GM21423 (cell line): ENCODE data around the gene CTNS.
"Not testable (repeated sequence)": the region's sequence is repeated elsewhere in the genome, so short reads cannot be mapped to it uniquely, and the experiment has no call there.

Source experiments
- ATAC-seq: cut with Tn5 transposase; IDR thresholded peaks from one replicate; pipeline ENCODE4 v1.9.1; 2021; ENCODE audit warnings: mild to moderate bottlenecking, moderate library complexity; ENCODE audit not compliant: unreplicated experiment

The CTNS gene

GRCh38 chr17:3681565-3681964 is 45.0 kb downstream of the CTNS start:
- no peak for ATAC-seq

- no peak for ATAC-seq
Measured at GRCh38 chr17:3682033-3682432, 45.5 kb downstream of the CTNS start.

- peak; percentile 42 for ATAC-seq
Measured at GRCh38 chr17:3683054-3683511, 46.5 kb downstream of the CTNS start.

GRCh38 chr17:3685174-3685573 is 48.6 kb downstream of the CTNS start:
- ATAC-seq, result no peak

- ATAC-seq, result no peak
Measured at GRCh38 chr17:3688027-3688553, 51.5 kb downstream of the CTNS start.

GRCh38 chr17:3688852-3689261 is 52.3 kb downstream of the CTNS start:
- ATAC-seq, result no peak

- no peak for ATAC-seq
Measured at GRCh38 chr17:3689262-3690093, 52.9 kb downstream of the CTNS start.

- no peak for ATAC-seq
Measured at GRCh38 chr17:3690094-3690715, 53.6 kb downstream of the CTNS start.

GRCh38 chr17:3691617-3692067 is 55.1 kb downstream of the CTNS start:
- ATAC-seq, result no peak

- no peak for ATAC-seq
Measured at GRCh38 chr17:3692346-3692745, 55.8 kb downstream of the CTNS start.

GRCh38 chr17:3693141-3693540 is 56.6 kb downstream of the CTNS start:
- ATAC-seq, result no peak

- ATAC-seq, result peak; percentile 56
Measured at GRCh38 chr17:3693829-3694231, 57.3 kb downstream of the CTNS start.

GRCh38 chr17:3695129-3695722 is 58.7 kb downstream of the CTNS start:
- no peak for ATAC-seq

- no peak for ATAC-seq
Measured at GRCh38 chr17:3695723-3696411, 59.3 kb downstream of the CTNS start, which contains the start of gene P2RX5. P2RX5 (minus strand) TSS chr17:3696155; CDS start chr17:3696005, 150 bp downstream.

- ATAC-seq, result no peak
Measured at GRCh38 chr17:3697103-3697476, 60.5 kb downstream of the CTNS start.

GRCh38 chr17:3698139-3698538 is 61.6 kb downstream of the CTNS start:
- ATAC-seq, result no peak

GRCh38 chr17:3699951-3700350 is 63.4 kb downstream of the CTNS start:
- ATAC-seq, result no peak

GRCh38 chr17:3702041-3702539 is 65.5 kb downstream of the CTNS start:
- not testable (repeated sequence) for ATAC-seq

- ATAC-seq, result no peak
Measured at GRCh38 chr17:3704931-3705717, 68.6 kb downstream of the CTNS start.

GRCh38 chr17:3705718-3705984 is 69.1 kb downstream of the CTNS start:
- ATAC-seq, result not testable (repeated sequence)
